ENCODE results near the gene IFT52.

- TF ChIP-seq POLR2AphosphoS5 (IDR thresholded peaks at IDR 0.05; ENCODE audit: low read depth, low read length) (no peak), POLR2A (IDR thresholded peaks at IDR 0.05; ENCODE audit: low read depth, low read length) (no peak)
These were observed 65.2 kb downstream of the IFT52 start for GRCh38 chr20:43655937-43656336.

All from GM12892 (cell line).